ENCODE measurements around the gene IQGAP2.
"Not testable (repeated sequence)": the region's sequence is repeated elsewhere in the genome, so short reads cannot be mapped to it uniquely, and the experiment has no call there.

IQGAP2 gene

DNA sequence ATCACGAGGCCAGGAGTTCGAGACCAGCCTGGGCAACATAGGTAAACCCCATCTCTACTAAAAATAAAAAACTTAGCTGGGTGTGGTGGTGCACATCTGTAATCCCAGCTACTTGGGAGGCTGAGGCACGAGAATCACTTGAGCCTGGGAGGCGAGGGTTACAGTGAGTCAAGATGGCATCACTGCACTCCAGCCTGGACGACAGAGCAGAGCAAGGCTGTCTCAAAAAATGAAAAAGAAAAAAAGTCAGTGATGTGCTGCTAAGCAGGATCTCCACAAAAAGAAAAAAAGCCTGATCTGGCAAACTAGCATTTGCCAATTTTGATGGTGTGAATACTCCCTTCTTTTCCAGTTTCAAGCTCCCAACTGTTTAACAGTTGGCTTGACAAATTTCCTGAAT lies 334.8 kb downstream of the IQGAP2 start:
- no peak for DNase-seq (ENCODE audit: low read depth, low spot score)

DNA sequence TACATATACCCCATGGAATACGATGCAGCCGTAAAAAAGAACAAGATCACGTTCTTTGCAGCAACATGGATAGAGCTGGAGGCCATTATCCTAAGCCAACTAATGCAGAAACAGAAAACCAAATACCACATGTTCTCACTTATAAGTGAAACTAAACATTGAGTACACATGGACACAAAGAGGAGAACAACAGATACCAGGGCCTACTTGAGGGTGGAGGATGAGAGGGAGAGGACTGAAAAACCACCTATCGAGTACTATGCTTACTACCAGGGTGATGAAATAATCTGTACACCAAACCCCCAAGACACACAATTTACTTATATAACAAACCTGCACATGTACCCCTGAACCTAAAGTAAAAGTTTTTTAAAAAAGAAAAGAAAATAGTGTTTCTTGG lies 338.4 kb downstream of the IQGAP2 start:
- not testable (repeated sequence) for DNase-seq (ENCODE audit: low read depth, low spot score)

DNA sequence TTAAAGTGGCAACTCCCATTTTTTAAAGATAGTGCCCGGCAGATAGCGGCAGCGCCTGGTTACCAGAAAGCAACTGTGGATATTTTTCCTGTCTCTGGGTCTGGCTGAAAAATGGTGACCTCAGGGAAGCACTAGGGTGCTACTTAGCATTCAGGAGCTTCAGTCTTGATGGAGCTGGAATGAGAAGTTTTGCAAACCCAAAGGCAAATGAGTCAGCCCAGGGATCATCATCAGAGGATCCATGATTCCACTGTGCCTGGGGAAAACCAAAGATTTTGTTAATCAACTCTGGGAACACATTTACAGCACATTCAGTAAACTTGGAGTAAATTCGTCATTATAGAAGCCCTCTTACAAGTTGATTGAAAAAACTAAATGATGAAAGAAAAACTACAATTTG lies 339.5 kb downstream of the IQGAP2 start:
- DNase-seq (ENCODE audit: low read depth, low spot score), result no peak

DNA sequence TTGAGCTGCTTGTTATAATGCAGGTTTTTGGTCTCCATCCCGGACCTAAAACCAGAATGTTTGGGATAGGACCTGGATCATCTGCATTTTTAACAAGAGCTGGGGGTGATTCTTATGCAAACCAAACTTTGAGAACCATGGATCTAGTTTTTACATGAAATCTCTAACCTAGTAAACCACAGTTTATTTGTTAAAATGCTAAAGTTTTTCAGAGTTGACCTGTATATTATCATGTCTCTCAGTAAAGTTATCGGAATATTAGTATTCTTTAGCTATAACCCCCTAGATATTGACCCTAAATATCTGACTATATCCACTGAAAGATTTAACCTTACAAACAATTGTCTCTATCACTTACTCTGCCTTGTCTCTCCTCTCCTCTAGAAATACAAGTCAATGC lies 341.5 kb downstream of the IQGAP2 start:
- no peak for DNase-seq (ENCODE audit: low read depth, low spot score)

DNA sequence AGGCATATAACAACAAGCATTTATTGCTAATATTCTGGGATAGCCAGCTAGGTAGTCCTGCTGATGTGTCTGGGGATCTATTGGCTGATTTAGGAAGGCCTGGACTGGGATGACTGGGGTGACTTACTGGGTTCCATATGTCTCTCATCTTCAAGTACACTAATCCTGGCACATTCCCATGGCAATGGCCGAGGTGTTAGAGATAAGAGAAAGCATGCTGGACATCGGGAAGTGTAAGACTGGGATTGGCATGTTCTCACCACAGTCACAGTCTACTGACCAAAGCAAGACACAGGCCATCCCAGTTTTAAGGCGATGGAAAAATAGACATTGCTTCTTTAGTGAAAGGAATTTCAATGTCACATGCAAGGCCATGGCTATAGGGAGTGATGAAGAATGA lies 342.6 kb downstream of the IQGAP2 start:
- no peak for DNase-seq (ENCODE audit: low read depth, low spot score)

DNA sequence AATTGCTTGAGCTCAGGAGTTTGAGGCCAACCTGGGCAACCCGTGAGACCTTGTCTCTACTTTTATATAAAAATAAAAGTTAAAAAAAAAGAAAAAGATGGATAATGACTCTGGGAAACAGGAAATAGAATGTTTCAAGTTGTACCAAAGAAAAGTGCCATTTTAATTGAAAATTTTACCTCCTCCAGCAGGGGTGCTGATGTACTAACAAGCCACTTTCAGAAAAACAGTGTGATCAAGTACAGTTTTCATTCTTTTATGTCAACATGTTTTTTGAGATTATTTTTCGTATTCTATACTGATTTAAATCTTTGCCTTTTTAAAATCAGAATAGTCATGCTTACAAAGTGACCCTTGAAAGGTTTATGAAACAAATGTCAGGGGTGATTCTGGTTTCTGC lies 343.6 kb downstream of the IQGAP2 start:
- no peak for DNase-seq (ENCODE audit: low read depth, low spot score)

DNA sequence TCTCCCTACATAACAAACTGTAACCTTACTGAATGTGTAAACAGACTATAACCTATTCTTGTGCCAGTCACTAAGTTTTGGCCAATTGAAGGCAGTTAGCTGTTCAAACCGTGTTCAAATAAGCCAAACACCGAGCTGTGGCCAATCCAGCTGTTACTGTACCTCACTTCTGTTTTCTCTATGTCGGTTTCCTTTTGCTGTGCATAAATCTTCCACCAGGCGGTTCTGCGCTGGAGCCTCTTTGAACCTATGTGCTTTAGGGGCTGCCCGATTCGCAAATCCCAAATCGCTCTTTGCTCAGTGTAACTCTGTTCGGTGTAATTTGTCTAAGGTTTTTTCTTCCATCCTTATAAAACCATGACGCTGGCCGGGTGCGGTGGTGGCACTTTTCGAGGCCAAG lies 344.6 kb downstream of the IQGAP2 start:
- no peak for DNase-seq (ENCODE audit: low read depth, low spot score)

DNA sequence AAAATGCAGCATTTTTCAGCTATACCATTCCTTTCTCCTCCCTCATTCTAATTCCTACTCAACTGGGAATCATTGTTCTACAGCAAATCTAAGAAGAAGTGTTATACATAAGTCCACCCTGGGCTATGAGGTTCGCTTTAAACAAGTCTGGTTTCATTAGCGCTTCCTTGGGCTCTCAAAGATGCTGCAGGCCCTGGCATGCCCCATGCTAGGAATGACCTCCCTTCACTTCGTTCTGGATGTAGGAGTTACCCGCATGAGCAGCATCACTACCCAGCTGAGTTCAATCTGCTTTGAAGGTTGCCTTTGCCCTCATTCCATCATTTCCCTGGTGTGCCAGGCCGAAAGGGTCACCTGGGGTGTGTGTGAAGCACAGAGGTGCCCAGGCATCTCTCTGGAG lies 348.2 kb downstream of the IQGAP2 start:
- no peak for DNase-seq (ENCODE audit: low read depth, low spot score)

DNA sequence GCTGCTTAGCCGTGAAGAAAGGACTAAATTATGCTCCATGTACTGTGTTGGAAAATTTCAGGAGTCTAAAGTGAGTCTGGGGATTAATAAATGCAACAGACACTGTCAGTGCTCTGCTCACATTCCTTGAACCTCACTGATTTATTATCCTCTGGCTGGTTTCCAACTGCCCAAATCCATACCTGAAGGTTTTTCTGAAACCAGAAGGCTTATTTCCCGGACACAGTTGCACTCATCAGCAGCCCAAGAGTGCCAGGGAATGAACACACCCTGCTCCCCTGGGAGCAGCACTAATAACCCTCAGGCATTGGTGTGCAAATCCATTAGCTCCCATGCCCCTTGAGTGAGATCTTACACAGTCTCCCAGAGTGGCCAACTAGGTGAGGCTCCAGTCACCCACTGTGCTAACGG lies 351.6 kb downstream of the IQGAP2 start:
- no peak for DNase-seq (ENCODE audit: low read depth, low spot score)

DNA sequence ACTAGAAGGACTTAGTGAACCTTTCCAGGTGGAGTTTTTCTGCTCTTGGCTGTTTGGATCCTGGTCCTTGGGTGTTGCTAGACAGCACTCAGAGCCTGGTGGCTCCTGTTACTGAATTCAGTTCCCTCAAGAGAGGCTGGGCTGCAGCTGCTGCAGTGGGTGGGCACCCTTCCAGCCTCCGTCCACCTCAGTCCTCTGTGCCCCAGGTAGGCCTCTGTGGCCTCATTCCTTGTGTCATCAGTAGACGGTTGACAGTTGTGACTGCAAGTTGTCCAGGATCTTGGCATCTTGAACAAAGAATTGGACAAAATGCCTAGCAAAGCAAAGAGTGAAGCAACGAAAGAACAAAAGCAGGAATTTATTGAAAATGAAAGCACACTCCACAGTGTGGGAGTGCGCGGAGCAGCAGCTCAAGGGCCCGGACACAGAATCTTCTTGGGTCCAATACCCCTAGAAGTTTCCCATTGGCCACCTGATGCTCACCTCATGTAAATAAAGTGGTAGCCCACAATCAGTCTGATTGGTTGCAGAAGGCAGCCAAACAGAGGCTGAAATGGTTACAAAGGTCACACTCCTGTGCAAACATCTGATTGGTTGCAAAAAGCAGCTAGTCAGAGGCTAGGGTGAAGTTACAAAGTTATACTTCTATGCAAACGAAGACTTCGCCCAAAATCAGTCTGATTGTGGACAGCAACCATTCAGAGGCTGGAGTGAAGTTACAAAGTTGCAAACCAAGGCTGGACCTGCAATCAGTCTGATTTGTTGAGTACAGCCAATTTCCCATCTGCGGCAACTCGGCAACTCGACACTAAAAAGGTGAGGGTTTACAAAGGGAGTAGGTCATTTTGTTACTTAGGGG lies 352.9 kb downstream of the IQGAP2 start:
- DNase-seq (ENCODE audit: low read depth, low spot score), result no peak

DNA sequence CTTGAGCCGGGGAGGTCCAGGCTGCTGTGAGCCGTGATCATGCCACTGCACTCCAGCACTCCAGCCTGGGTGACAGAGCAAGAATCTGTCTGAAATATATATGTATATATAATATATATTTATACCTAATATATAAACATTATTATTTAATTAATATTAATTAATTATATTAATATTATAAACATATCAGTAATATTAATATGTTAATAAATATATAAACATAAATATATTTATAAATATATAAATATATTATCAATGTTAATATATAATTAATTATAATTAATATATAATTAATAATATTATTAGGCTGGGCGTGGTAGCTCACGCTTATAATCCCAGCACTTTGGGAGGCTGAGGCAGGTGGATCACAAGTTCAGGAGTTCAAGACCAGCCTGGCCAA lies 354.0 kb downstream of the IQGAP2 start:
- DNase-seq (ENCODE audit: low read depth, low spot score), result no peak

Data from activated CD4-positive, CD25-positive, alpha-beta regulatory T cell treated with anti-CD3 and anti-CD28 coated beads, Interleukin-2, amount 50 U/mL, for 16 hours (primary cell).